ENCODE data around the gene OSBPL3. TPM values are rescaled to one million over a fixed set of nuclear protein-coding genes. Genes with fewer than 3 reads are reported as not detected.

OSBPL3 gene
- total and polyA plus RNA-seq, 2 donors from 2014 or later, result 8.6 to 40.5 TPM

GRCh38 chr7:24980534-24981170 is 674 bp upstream of the OSBPL3 start:
- peaks cover 11% of the 10 kb centered on the region for H3K27me3 ChIP-seq (ENCODE audit: control insufficient read depth, insufficient read depth, low read length)
- intact Hi-C loops (cut with DNase I), result no loop called here
- peak in 2 of 5 donors; percentile 36 to 76 for DNase-seq
- FAIRE-seq, result no peak
- no peak for TF ChIP-seq CTCF (IDR thresholded peaks at IDR 0.05; ENCODE audit: borderline replicate concordance, extremely low read depth, insufficient read depth)
- H3K4me3 ChIP-seq (ENCODE audit: low read length in 3 of 3), result peak overlapping the region; percentile 85 to 90 (median 87)
- H3K9ac ChIP-seq (ENCODE audit: low read length in 3 of 3), result peak overlapping the region; percentile 71 to 90 (median 73)
- H3K9me3 ChIP-seq (ENCODE audit: control insufficient read depth in 2 of 3, insufficient read depth in 1 of 3, low read length in 3 of 3), result no peaks in the 10 kb centered on the region
- H3K36me3 ChIP-seq (ENCODE audit: control insufficient read depth in 2 of 3, insufficient read depth in 3 of 3, low read length in 3 of 3), result no peaks in the 10 kb centered on the region
- H3K27ac ChIP-seq (ENCODE audit: low read depth in 2 of 2, low read length in 2 of 2), result peak overlapping the region; percentile 87 to 92
- H3K4me1 ChIP-seq (ENCODE audit: control insufficient read depth in 2 of 3, insufficient read depth in 2 of 3, low read depth in 1 of 3, low read length in 3 of 3), result peaks cover 0 to 8% (median 8%) of the 10 kb centered on the region in 3 donors

- intact Hi-C loops (cut with DNase I), result no loop called here
- peak overlapping the region in 2 of 3 donors; percentile 33 to 68 for H3K9ac ChIP-seq (ENCODE audit: low read length in 3 of 3)
Measured at GRCh38 chr7:24979470-24979862, 512 bp downstream of the OSBPL3 start.

GRCh38 chr7:24978843-24979469 is 1.0 kb downstream of the OSBPL3 start:
- peak overlapping the region; percentile 8 to 68 (median 33) for H3K9ac ChIP-seq (ENCODE audit: low read length in 3 of 3)
- FAIRE-seq (no peak), DNase-seq (peak in 3 of 5 donors; percentile 13 to 68 (median 50))
- no peaks in the 10 kb centered on the region for H3K9me3 ChIP-seq (ENCODE audit: control insufficient read depth in 2 of 3, insufficient read depth in 1 of 3, low read length in 3 of 3)
- no peaks in the 10 kb centered on the region for H3K36me3 ChIP-seq (ENCODE audit: control insufficient read depth in 2 of 3, insufficient read depth in 3 of 3, low read length in 3 of 3)
- H3K27ac ChIP-seq (ENCODE audit: low read depth in 2 of 2, low read length in 2 of 2), result peak overlapping the region; percentile 82 to 86
- peaks cover 11% of the 10 kb centered on the region for H3K27me3 ChIP-seq (ENCODE audit: control insufficient read depth, insufficient read depth, low read length)
- H3K4me3 ChIP-seq (ENCODE audit: low read length in 3 of 3), result peak overlapping the region; percentile 16 to 87 (median 52)
- TF ChIP-seq CTCF (IDR thresholded peaks at IDR 0.05; ENCODE audit: borderline replicate concordance, extremely low read depth, insufficient read depth), result no peak
- intact Hi-C loops (cut with DNase I), result no loop called here
- H3K4me1 ChIP-seq (ENCODE audit: control insufficient read depth in 2 of 3, insufficient read depth in 2 of 3, low read depth in 1 of 3, low read length in 3 of 3), result peaks cover 0 to 8% (median 8%) of the 10 kb centered on the region in 3 donors

More at GRCh38 chr7:24979470-24979862, 512 bp downstream of the OSBPL3 start:
- H3K27ac ChIP-seq (ENCODE audit: low read depth in 2 of 2, low read length in 2 of 2), result peak overlapping the region; percentile 82 to 86
- FAIRE-seq, result no peak
- peak; percentile 62 to 90 (median 78) for DNase-seq
- peak; percentile 38 for TF ChIP-seq CTCF (IDR thresholded peaks at IDR 0.05; ENCODE audit: borderline replicate concordance, extremely low read depth, insufficient read depth)
- peak overlapping the region; percentile 16 to 87 (median 52) for H3K4me3 ChIP-seq (ENCODE audit: low read length in 3 of 3)
- no peaks in the 10 kb centered on the region for H3K36me3 ChIP-seq (ENCODE audit: control insufficient read depth in 2 of 3, insufficient read depth in 3 of 3, low read length in 3 of 3)
- peaks cover 11% of the 10 kb centered on the region for H3K27me3 ChIP-seq (ENCODE audit: control insufficient read depth, insufficient read depth, low read length)
- no peaks in the 10 kb centered on the region for H3K9me3 ChIP-seq (ENCODE audit: control insufficient read depth in 2 of 3, insufficient read depth in 1 of 3, low read length in 3 of 3)
- H3K4me1 ChIP-seq (ENCODE audit: control insufficient read depth in 2 of 3, insufficient read depth in 2 of 3, low read depth in 1 of 3, low read length in 3 of 3), result peaks cover 0 to 8% (median 8%) of the 10 kb centered on the region in 3 donors

Data from kidney (tissue), 14 donors.